Measurements from ENCODE around the gene LIME1. TPM values are rescaled to one million over a fixed set of nuclear protein-coding genes. Genes with fewer than 3 reads are reported as not detected.
A peak's percentile ranks its signal among the peaks of the same experiment; 100 is the strongest.

The LIME1 gene
- total RNA-seq, 1 donor from 2014 or later, result 16.6 TPM

GRCh38 chr20:63698739-63699465 is 37.6 kb upstream of the LIME1 start:
- Mint-ChIP-seq H3K27ac (ENCODE audit: unreplicated experiment) (no peak overlapping the region), H3K9me3 (ENCODE audit: unreplicated experiment) (peaks cover 6% of the 10 kb centered on the region), H3K27me3 (ENCODE audit: unreplicated experiment) (peaks cover 10% of the 10 kb centered on the region), H3K4me3 (ENCODE audit: unreplicated experiment) (no peak overlapping the region), H3K4me1 (ENCODE audit: low read depth, unreplicated experiment) (peaks cover 2% of the 10 kb centered on the region), H3K36me3 (ENCODE audit: unreplicated experiment) (no peaks in the 10 kb centered on the region)
- no peak for DNase-seq
- no peak for TF ChIP-seq CTCF (IDR thresholded peaks at IDR 0.05; ENCODE audit: partially characterized antibody, unreplicated experiment)

DNA sequence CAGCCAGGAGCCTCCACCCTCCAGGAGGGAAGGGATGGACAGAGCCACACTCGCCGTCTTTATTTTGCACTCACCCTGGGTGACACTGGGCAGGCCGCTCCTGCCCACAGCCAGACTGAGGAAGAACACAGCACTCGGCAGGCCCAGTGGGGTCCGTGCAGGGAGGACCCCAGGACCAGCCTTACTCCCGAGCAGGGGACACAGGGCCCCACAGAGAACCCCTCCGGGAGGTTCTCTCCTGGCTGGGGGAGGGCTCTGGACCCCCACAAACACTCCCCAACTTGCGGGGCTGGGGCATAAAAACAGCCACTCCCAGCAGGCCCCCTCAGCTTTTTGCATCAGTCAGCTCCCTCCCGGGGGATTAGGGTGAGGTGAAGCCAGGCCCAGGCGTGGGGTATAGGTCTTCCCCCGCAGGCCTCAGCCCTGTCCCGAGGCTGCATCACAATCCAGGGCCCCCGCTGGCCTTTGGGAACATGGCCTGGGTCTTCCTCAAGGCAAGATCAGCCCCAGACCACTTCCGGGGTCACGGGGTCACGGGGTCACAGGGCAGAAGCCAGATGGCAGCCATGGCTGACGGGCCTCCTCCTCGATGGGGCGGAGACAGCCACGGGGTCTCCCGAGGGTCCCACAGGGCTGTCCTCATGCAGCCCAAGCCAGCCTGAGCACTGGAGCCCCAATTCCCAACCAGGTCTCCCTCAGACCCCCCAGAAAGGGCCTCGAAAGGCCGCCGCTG is 36.8 kb upstream of the LIME1 start:
- Mint-ChIP-seq H3K36me3 (ENCODE audit: unreplicated experiment) (no peaks in the 10 kb centered on the region), H3K4me3 (ENCODE audit: unreplicated experiment) (no peak overlapping the region), H3K4me1 (ENCODE audit: low read depth, unreplicated experiment) (peaks cover 2% of the 10 kb centered on the region), H3K27ac (ENCODE audit: unreplicated experiment) (no peak overlapping the region), H3K9me3 (ENCODE audit: unreplicated experiment) (peaks cover 6% of the 10 kb centered on the region), H3K27me3 (ENCODE audit: unreplicated experiment) (peaks cover 10% of the 10 kb centered on the region)
- DNase-seq, result peak; percentile 65
- no peak for TF ChIP-seq CTCF (IDR thresholded peaks at IDR 0.05; ENCODE audit: partially characterized antibody, unreplicated experiment)

DNA sequence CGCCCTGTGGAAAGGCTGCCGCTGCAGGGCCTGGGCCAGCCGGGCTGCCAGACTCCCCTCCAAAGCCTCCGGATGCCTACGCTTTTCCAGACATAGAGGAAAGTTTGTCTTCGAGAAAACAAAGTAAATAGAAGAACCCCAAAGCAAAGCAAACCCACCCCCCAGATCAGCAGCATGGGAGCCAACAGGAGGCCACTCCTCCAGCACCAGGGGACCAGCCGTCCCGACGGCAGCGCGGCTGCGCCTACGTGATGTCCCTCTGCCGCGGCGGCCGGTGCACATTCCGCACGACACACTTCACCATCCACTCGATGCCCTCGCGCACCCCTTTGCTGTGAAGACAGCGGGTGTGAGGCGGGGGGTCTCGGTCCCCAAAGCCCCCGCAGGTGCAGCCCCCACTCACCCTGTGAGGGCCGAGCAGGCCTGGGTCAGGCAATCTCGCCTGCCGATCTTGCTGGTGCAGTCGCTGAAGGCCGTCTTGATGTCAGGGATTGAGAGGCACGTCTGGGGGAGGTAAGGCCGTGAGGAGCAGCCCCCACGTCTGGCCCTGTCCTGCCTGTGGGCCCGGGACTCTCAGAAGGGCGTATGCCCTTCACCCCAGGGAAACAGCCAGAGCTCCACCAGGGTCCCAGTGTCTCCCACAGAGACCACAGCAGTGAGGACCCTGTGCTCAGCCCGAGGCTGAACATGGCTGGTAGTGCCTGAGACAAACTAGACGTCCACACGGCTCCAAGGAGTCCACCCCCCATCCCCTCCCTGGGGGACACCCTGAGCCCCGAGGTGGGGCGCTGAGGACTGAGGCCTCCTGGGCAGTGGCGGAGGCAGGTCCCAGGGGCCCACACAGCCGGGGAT is 36.0 kb upstream of the LIME1 start:
- Mint-ChIP-seq H3K4me3 (ENCODE audit: unreplicated experiment) (peak overlapping the region; percentile 34), H3K4me1 (ENCODE audit: low read depth, unreplicated experiment) (peaks cover 2% of the 10 kb centered on the region), H3K27ac (ENCODE audit: unreplicated experiment) (peak overlapping the region; percentile 55), H3K9me3 (ENCODE audit: unreplicated experiment) (peaks cover 9% of the 10 kb centered on the region), H3K36me3 (ENCODE audit: unreplicated experiment) (no peaks in the 10 kb centered on the region), H3K27me3 (ENCODE audit: unreplicated experiment) (peaks cover 13% of the 10 kb centered on the region)
- peak; percentile 19 for DNase-seq
- no peak for TF ChIP-seq CTCF (IDR thresholded peaks at IDR 0.05; ENCODE audit: partially characterized antibody, unreplicated experiment)

DNA sequence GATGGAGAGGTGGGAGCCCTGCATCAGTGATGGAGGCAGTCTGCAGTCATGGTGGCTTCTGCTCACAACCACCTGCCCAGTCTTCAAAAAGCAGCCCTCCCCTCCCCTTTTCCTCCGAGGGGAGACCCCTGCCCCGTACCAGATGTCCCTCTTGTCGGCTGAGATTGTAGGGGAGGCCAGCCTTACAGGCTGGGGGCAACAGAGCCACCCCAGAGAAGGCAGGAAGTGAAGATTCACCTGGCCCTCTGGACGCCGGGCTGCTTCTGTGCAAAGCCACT is 35.5 kb upstream of the LIME1 start:
- no peak overlapping the region for H3K4me3 Mint-ChIP-seq (ENCODE audit: unreplicated experiment)
- H3K36me3 Mint-ChIP-seq (ENCODE audit: unreplicated experiment), result no peaks in the 10 kb centered on the region
- peaks cover 13% of the 10 kb centered on the region for H3K27me3 Mint-ChIP-seq (ENCODE audit: unreplicated experiment)
- H3K9me3 Mint-ChIP-seq (ENCODE audit: unreplicated experiment), result peaks cover 9% of the 10 kb centered on the region
- H3K4me1 Mint-ChIP-seq (ENCODE audit: low read depth, unreplicated experiment), result peaks cover 2% of the 10 kb centered on the region
- TF ChIP-seq CTCF (IDR thresholded peaks at IDR 0.05; ENCODE audit: partially characterized antibody, unreplicated experiment), result no peak
- no peak for DNase-seq
- H3K27ac Mint-ChIP-seq (ENCODE audit: unreplicated experiment), result no peak overlapping the region
